ENCODE data around the gene PLIN5.

The PLIN5 gene

GRCh38 chr19:4477034-4477801 lies 57.8 kb downstream of the PLIN5 start:
- no peak for DNase-seq

GRCh38 chr19:4474514-4475022 lies 60.5 kb downstream of the PLIN5 start:
- no peak for DNase-seq

GRCh38 chr19:4473763-4474513 lies 61.1 kb downstream of the PLIN5 start:
- no peak for DNase-seq

- no peak for DNase-seq
Measured at GRCh38 chr19:4473011-4473762, 61.8 kb downstream of the PLIN5 start.
